Gastroesophageal sphincter (tissue), 4 donors: ENCODE data around the gene DNAH9. TPM values are rescaled to one million over a fixed set of nuclear protein-coding genes. Genes with fewer than 3 reads are reported as not detected.

Experiments used
- ATAC-seq: fragments of 150-250 bp; one replicate; pipeline ENCODE4 v1.9.1; 2016; ENCODE audit warnings: mild to moderate bottlenecking, moderate library complexity
- H3K27ac ChIP-seq, 4 donors: fragments of 200-600 bp; sonication (generic) in 3 of 4; 1 replicate in 3 of 4; 2 replicates in 1 of 4; pipeline ENCODE4 v1.5.1; 2016 to 2019
- H3K27me3 ChIP-seq: fragments of 200-600 bp; sonication (generic); one replicate; pipeline ENCODE4 v1.5.1; 2019
- H3K36me3 ChIP-seq, 2 donors: fragments of 200-600 bp; sonication (generic); one replicate each; pipeline ENCODE4 v1.5.1; 2019; ENCODE audit warnings: control low read depth in 1 of 2
- H3K4me1 ChIP-seq, 3 donors: fragments of 200-600 bp; sonication (generic); 1 replicate in 2 of 3; 2 replicates in 1 of 3; pipeline ENCODE4 v1.5.1; 2016 to 2019; ENCODE audit warnings: control low read depth in 2 of 3
- H3K4me3 ChIP-seq, 2 donors: fragments of 200-600 bp; sonication (generic); one replicate each; pipeline ENCODE4 v1.5.1; 2019; ENCODE audit warnings: mild to moderate bottlenecking in 1 of 2, moderate library complexity in 1 of 2
- H3K9me3 ChIP-seq, 3 donors: fragments of 200-600 bp; sonication (generic); one replicate each; pipeline ENCODE4 v1.5.1; 2017 to 2019; ENCODE audit warnings: control low read depth in 2 of 3
- CTCF ChIP-seq, 4 experiments: fragments of 200-600 bp in 2 of 4; fragments of 450-650 bp in 2 of 4; sonication (generic) in 1 of 4; IDR thresholded peaks; one replicate each; pipeline ENCODE4 v1.5.1; 2017 to 2019; ENCODE audit warnings: antibody characterized with exemption in 4 of 4, mild to moderate bottlenecking in 2 of 4, moderate library complexity in 2 of 4
- EP300 ChIP-seq: sonication (generic); formaldehyde crosslinking; IDR thresholded peaks from one replicate; pipeline ENCODE4 v1.6.1; 2017; ENCODE audit warnings: antibody characterized with exemption, mild to moderate bottlenecking
- POLR2A ChIP-seq, 2 donors: fragments of 450-650 bp; IDR thresholded peaks; one replicate each; pipeline ENCODE4 v1.6.1; 2017; ENCODE audit warnings: antibody characterized with exemption in 2 of 2, mild to moderate bottlenecking in 2 of 2, moderate library complexity in 1 of 2
- POLR2AphosphoS5 ChIP-seq: sonication (generic); formaldehyde crosslinking; IDR thresholded peaks from one replicate; pipeline ENCODE4 v1.6.1; 2017; ENCODE audit warnings: antibody characterized with exemption
- WGBS, 2 donors: methylation state at CpG; one replicate each; pipeline ENCODE4 v1.1.5; 2018; ENCODE audit warnings: low coverage in 1 of 2; 5-methylcytosine and 5-hydroxymethylcytosine counted together
- total RNA-seq, 4 donors: library from RNA; depleted of rRNA; stranded (reverse); fragments of >200 nt; gene quantifications; one replicate each; pipeline ENCODE4 v1.1.0, GENCODE V29; 2016

The DNAH9 gene
- total RNA-seq, 4 donors from 2014 or later: 0.12 to 0.15 (median 0.13) TPM; not detected in 1

GRCh38 chr17:11565591-11565990, 32.7 kb upstream of the DNAH9 start:
- Histone ChIP-seq H3K4me3 (no peak overlapping the region), H3K36me3 (no peaks in the 10 kb centered on the region), H3K27ac (no peak overlapping the region), H3K9me3 (no peaks in the 10 kb centered on the region), H3K27me3 (no peaks in the 10 kb centered on the region), H3K4me1 (peaks cover 0 to 7% (median 0%) of the 10 kb centered on the region in 3 donors)
- TF ChIP-seq CTCF (IDR thresholded peaks at IDR 0.05) (no peak), POLR2AphosphoS5 (no peak), EP300 (no peak), POLR2A (IDR thresholded peaks at IDR 0.05) (no peak)
- no peak for ATAC-seq
- 45 to 53% methylated on average over 3 of the region's 4 CpGs for WGBS, 2 donors

GRCh38 chr17:11578998-11579397, 19.3 kb upstream of the DNAH9 start:
- WGBS, 2 donors: 54 to 61% methylated on average over 3 of the region's 3 CpGs
- no peak for TF ChIP-seq CTCF (IDR thresholded peaks at IDR 0.05)
- TF ChIP-seq POLR2A (IDR thresholded peaks at IDR 0.05): no peak
- no peak for TF ChIP-seq EP300
- no peak for TF ChIP-seq POLR2AphosphoS5
- Histone ChIP-seq H3K4me1 (no peaks in the 10 kb centered on the region), H3K9me3 (no peaks in the 10 kb centered on the region), H3K36me3 (no peaks in the 10 kb centered on the region), H3K27me3 (no peaks in the 10 kb centered on the region), H3K4me3 (no peak overlapping the region), H3K27ac (no peak overlapping the region)
- no peak for ATAC-seq

GRCh38 chr17:11580677-11581076, 17.6 kb upstream of the DNAH9 start:
- TF ChIP-seq EP300: no peak
- Histone ChIP-seq H3K4me1 (no peaks in the 10 kb centered on the region), H3K4me3 (no peak overlapping the region), H3K27ac (no peak overlapping the region), H3K9me3 (no peaks in the 10 kb centered on the region), H3K36me3 (no peaks in the 10 kb centered on the region), H3K27me3 (no peaks in the 10 kb centered on the region)
- WGBS, 2 donors: 68 to 100% methylated on average over 1 to 3 of the region's 3 CpGs
- ATAC-seq: no peak

DNA sequence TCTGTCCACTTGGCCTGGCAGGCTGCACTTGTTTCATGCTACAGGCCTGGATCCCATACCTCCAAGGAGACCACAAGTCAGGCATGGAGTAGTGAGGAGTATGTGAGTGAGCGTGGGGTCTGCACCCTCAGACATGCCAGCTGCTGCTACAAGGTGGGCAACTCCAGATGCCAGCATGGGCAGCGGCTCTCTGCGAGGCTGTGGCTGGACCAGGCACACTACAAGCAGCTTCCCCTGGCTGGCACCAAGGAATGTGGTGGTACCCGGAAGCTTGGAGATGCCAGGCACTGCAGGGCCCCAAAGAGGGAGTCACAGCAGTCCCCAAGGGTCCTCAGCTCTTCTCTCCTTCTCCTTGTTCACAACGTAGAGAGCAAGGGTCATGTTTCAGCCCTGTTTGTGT, 16.1 kb upstream of the DNAH9 start:
- Histone ChIP-seq H3K27ac (no peak overlapping the region), H3K36me3 (no peaks in the 10 kb centered on the region), H3K9me3 (no peaks in the 10 kb centered on the region), H3K27me3 (no peaks in the 10 kb centered on the region), H3K4me3 (no peak overlapping the region), H3K4me1 (no peaks in the 10 kb centered on the region)
- TF ChIP-seq EP300 (no peak), POLR2AphosphoS5 (no peak), POLR2A (IDR thresholded peaks at IDR 0.05) (no peak), CTCF (IDR thresholded peaks at IDR 0.05) (no peak)
- no peak for ATAC-seq
- WGBS, 2 donors: no CpG with 5 or more reads among the region's 5 CpGs

DNA sequence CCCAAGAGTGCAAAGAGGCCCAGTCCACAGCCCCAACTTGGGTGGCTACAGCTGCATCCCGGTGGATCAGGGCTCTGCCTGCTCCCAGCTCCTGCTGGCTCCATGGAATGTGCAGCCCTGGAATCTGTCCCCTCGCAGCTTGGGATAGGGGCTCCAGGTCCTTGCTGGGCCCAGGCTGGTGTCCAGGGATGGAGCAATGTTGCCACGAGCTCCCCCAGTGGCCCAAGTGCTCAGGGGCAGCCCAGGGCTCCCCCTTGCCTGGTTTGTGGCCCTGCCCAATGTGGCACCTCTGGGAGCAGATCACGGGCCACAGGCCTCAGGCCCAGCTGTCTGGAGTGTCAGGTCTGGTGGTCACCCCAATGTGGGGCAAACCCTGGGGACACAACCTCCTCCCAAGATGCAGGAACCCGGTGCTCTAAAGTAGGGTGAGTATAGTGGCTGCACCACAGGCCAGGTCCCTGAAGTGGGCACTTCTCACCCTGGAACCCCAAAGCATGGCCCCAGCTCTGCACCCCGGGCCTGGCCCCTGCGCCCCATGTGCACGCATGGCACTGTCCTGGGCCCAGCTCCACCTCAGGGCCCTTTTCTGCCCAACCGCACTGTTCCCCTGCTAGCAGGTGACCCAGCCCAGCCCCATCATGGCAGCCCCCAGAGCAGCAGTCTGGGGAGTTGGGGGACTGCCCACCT, 14.8 kb upstream of the DNAH9 start:
- no peaks in the 10 kb centered on the region for H3K27me3 ChIP-seq
- WGBS, 2 donors: 100% methylated on average over 2 of the region's 9 CpGs; no CpG with 5 or more reads in 1 of the 2 donors
- TF ChIP-seq POLR2A (IDR thresholded peaks at IDR 0.05) (no peak), CTCF (IDR thresholded peaks at IDR 0.05) (no peak), EP300 (no peak), POLR2AphosphoS5 (no peak)
- no peak for ATAC-seq
- H3K9me3 ChIP-seq: no peaks in the 10 kb centered on the region
- no peak overlapping the region for H3K27ac ChIP-seq
- H3K4me3 ChIP-seq: no peak overlapping the region
- no peaks in the 10 kb centered on the region for H3K4me1 ChIP-seq
- no peaks in the 10 kb centered on the region for H3K36me3 ChIP-seq
